ENCODE data around the gene GPC5.

DNA sequence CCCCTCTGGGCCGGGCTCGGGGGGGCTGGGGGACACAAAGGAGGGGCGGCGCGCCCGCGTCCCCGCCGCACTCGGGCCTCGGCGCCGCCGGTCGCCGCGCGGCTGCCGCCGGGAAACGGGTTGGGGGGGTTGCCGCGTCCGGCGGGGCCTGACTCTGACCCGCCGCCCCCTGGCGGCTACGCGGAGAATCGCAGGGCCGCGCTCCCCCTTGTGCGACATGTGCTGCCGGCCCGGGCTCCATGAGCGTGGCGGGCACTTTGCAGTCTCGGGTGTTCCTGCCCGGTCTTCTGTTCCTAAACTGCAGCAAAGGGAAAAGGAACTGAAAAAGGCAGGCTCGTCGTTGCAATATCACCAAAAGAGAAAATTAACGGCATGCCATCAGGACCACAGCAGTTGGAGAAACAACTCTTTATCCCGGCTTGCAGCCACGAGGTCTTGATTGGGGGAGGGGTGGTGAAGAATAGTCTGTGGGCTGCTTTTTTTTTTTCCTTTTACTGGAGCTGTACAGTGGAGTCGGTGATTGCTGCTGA is 49.5 kb upstream of the GPC5 start:
- TF ChIP-seq, protein P1, sequence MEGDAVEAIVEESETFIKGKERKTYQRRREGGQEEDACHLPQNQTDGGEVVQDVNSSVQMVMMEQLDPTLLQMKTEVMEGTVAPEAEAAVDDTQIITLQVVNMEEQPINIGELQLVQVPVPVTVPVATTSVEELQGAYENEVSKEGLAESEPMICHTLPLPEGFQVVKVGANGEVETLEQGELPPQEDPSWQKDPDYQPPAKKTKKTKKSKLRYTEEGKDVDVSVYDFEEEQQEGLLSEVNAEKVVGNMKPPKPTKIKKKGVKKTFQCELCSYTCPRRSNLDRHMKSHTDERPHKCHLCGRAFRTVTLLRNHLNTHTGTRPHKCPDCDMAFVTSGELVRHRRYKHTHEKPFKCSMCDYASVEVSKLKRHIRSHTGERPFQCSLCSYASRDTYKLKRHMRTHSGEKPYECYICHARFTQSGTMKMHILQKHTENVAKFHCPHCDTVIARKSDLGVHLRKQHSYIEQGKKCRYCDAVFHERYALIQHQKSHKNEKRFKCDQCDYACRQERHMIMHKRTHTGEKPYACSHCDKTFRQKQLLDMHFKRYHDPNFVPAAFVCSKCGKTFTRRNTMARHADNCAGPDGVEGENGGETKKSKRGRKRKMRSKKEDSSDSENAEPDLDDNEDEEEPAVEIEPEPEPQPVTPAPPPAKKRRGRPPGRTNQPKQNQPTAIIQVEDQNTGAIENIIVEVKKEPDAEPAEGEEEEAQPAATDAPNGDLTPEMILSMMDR (conservative IDR thresholded peaks at IDR 0.05; ENCODE audit: low read length) = no peak
- TF ChIP-seq EZH2phosphoT487 (IDR thresholded peaks at IDR 0.05; ENCODE audit: borderline replicate concordance, low read depth, low read length) = no peak

Data from OCI-LY7 (cell line).